Left lung (tissue), 10 donors: Measurements from ENCODE around the gene TANC1. TPM values are rescaled to one million over a fixed set of nuclear protein-coding genes. Genes with fewer than 3 reads are reported as not detected.

Source experiments
- ATAC-seq: fragments of 200-7000 bp; cut with Tn5 transposase; one replicate; pipeline ENCODE4 v1.9.1; 2020; ENCODE audit warnings: moderate library complexity
- DNase-seq, 4 donors: peaks; one replicate each; pipeline ENCODE4 v3.0.0-alpha.2; 2013 to 2020
- H3K27ac ChIP-seq, 2 donors: fragments of 200-600 bp; sonication (generic) in 1 of 2; one replicate each; pipeline versions ENCODE4 v1.5.0 to v1.8.0; 2020 to 2021
- H3K27me3 ChIP-seq, 2 donors: fragments of 200-600 bp; sonication (generic) in 1 of 2; one replicate each; pipeline versions ENCODE4 v1.5.0 to v1.8.0; 2020 to 2021
- H3K36me3 ChIP-seq, 2 donors: fragments of 200-600 bp; sonication (generic) in 1 of 2; one replicate each; pipeline versions ENCODE4 v1.5.0 to v1.8.0; 2020 to 2021
- H3K4me1 ChIP-seq, 2 donors: fragments of 200-600 bp; one replicate each; pipeline ENCODE4 v1.8.0; 2021
- H3K4me3 ChIP-seq, 2 donors: fragments of 200-600 bp; sonication (generic) in 1 of 2; one replicate each; pipeline versions ENCODE4 v1.5.0 to v1.8.0; 2020 to 2021; ENCODE audit warnings: mild to moderate bottlenecking in 1 of 2
- H3K9me3 ChIP-seq, 2 donors: fragments of 200-600 bp; sonication (generic) in 1 of 2; one replicate each; pipeline versions ENCODE4 v1.5.0 to v1.8.0; 2020 to 2021
- CTCF ChIP-seq, 2 donors: fragments of 200-600 bp; sonication (generic) in 1 of 2; IDR thresholded peaks; one replicate each; pipeline versions ENCODE4 v1.5.0 to v1.8.0; 2021; ENCODE audit warnings: antibody characterized with exemption in 2 of 2
- intact Hi-C, 2 donors: fragments of 100-400 bp; cut with DNase I; formaldehyde crosslinking; loops; one replicate each; pipeline versions ENCODE4 v1.11.2 to v1.14.2; 2022
- polyA plus RNA-seq, 6 donors: library from polyadenylated mRNA; unstranded; fragments of 120-200 nt; gene quantifications; one replicate each; pipeline ENCODE4 v1.2.1, GENCODE V29; 2013; ENCODE audit not compliant: insufficient read length in 6 of 6
- total RNA-seq, 2 donors: library from RNA; stranded (reverse); fragmentation: NEBNext Ultra II Directional; extraction: Animal tissue kit (Norgen Biotek cat#: 25700); gene quantifications; one replicate each; pipeline ENCODE4 v1.2.1, GENCODE V29; 2021
- donor health status: DM: no; HTN: yes; CAD: no.
- donor health status: DM: no; HTN: no; CAD: no.

Gene TANC1
- total and polyA plus RNA-seq, 8 donors, result 40.1 to 76.6 (median 53.3) TPM

DNA sequence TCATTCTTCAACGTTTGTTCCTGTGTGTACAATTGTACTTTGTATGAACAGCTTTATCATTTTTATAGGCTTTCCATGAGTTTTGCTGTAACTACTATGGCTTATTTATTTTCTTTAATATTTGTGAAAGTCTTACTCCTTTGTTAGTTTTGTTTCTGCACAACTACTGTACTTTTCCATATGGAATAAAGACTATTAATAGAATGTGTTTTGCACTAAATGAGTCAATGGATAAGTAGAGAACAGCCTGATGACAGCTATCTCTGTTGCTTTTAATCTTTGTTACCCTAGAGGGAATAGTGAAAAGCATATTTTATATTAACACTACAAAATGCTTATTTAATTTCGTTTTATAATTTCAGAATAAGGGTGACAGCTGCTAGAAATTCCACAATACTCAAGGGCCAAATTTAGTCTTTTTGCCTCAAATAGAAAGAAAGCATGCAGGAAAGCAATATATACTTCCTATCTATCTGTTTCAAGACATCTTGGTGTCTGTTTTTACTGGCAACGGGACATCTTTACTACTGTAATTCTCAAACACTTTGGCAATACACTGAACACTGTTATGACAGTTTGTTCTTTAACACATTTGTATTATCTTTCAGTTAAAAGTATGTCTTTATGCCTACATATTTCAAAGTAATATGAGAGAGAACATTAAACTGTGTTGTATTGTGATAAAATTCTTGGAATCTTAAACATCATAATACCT is 264.2 kb downstream of the TANC1 start:
- DNase-seq, result no peak
- peaks cover 5 to 6% of the 10 kb centered on the region in 2 donors for H3K4me1 ChIP-seq
- no peaks in the 10 kb centered on the region for H3K9me3 ChIP-seq
- peaks cover 0 to 68% of the 10 kb centered on the region in 2 donors for H3K36me3 ChIP-seq
- H3K4me3 ChIP-seq, result no peak overlapping the region
- ATAC-seq, result no peak
- H3K27ac ChIP-seq, result no peak overlapping the region
- H3K27me3 ChIP-seq, result no peaks in the 10 kb centered on the region
- intact Hi-C loops, result no loop called here
- no peak for TF ChIP-seq CTCF (IDR thresholded peaks at IDR 0.05)

- H3K27ac ChIP-seq, result no peak overlapping the region
- no peaks in the 10 kb centered on the region for H3K27me3 ChIP-seq
- peaks cover 0 to 73% of the 10 kb centered on the region in 2 donors for H3K36me3 ChIP-seq
- TF ChIP-seq CTCF (IDR thresholded peaks at IDR 0.05), result no peak
- no peaks in the 10 kb centered on the region for H3K9me3 ChIP-seq
- DNase-seq (no peak), ATAC-seq (no peak)
- no peak overlapping the region for H3K4me3 ChIP-seq
- intact Hi-C loops, result no loop called here
- peaks cover 0 to 6% of the 10 kb centered on the region in 2 donors for H3K4me1 ChIP-seq
These were observed 266.4 kb downstream of the TANC1 start for GRCh38 chr2:159234868-159235267.

- H3K36me3 ChIP-seq, result peaks cover 3 to 66% of the 10 kb centered on the region in 2 donors
- intact Hi-C loops, result no loop called here
- DNase-seq, result no peak
These were observed 275.1 kb downstream of the TANC1 start for GRCh38 chr2:159243529-159243928.

GRCh38 chr2:159246325-159246988 is 278.0 kb downstream of the TANC1 start:
- DNase-seq (no peak), ATAC-seq (no peak)
- H3K4me3 ChIP-seq, result no peak overlapping the region
- H3K27ac ChIP-seq, result no peak overlapping the region
- no peaks in the 10 kb centered on the region for H3K27me3 ChIP-seq
- TF ChIP-seq CTCF (IDR thresholded peaks at IDR 0.05), result no peak
- intact Hi-C loops, result no loop called here
- H3K4me1 ChIP-seq, result peaks cover 8 to 23% of the 10 kb centered on the region in 2 donors
- H3K9me3 ChIP-seq, result peaks cover 0 to 6% of the 10 kb centered on the region in 2 donors
- peaks cover 0 to 38% of the 10 kb centered on the region in 2 donors for H3K36me3 ChIP-seq

More at GRCh38 chr2:159243529-159243928, 275.1 kb downstream of the TANC1 start:
- Histone ChIP-seq H3K4me1 (no peaks in the 10 kb centered on the region), H3K27ac (no peak overlapping the region), H3K4me3 (no peak overlapping the region), H3K9me3 (peaks cover 0 to 6% of the 10 kb centered on the region in 2 donors), H3K27me3 (no peaks in the 10 kb centered on the region)
- no peak for TF ChIP-seq CTCF (IDR thresholded peaks at IDR 0.05)
- ATAC-seq, result no peak

GRCh38 chr2:159249990-159250715 is 281.7 kb downstream of the TANC1 start:
- Histone ChIP-seq H3K4me3 (peak overlapping the region in 1 of 2 donors; percentile 5), H3K27me3 (no peaks in the 10 kb centered on the region), H3K4me1 (peaks cover 8 to 23% of the 10 kb centered on the region in 2 donors), H3K27ac (peak overlapping the region; percentile 81), H3K36me3 (peaks cover 0 to 21% of the 10 kb centered on the region in 2 donors), H3K9me3 (peaks cover 0 to 6% of the 10 kb centered on the region in 2 donors)
- DNase-seq (peak in 2 of 4 donors; percentile 44 to 65), ATAC-seq (peak; percentile 90)
- TF ChIP-seq CTCF (IDR thresholded peaks at IDR 0.05), result no peak
- intact Hi-C loops, result no loop called here
